GM23248 (cell line): Measurements from ENCODE around the gene GTPBP10. TPM values are rescaled to one million over a fixed set of nuclear protein-coding genes. Genes with fewer than 3 reads are reported as not detected.
A peak's percentile ranks its signal among the peaks of the same experiment; 100 is the strongest.

ENCODE experiments used
- DNase-seq: peaks from one replicate; pipeline ENCODE4 v3.0.0-alpha.2; 2015
- H2AFZ ChIP-seq: fragments of 200-600 bp; sonication (generic); 2 replicates; pipeline ENCODE4 v1.6.1; 2016; ENCODE audit warnings: antibody characterized with exemption
- H3F3A ChIP-seq: fragments of 200-600 bp; sonication (generic); 2 replicates; pipeline ENCODE4 v1.6.1; 2016; ENCODE audit warnings: mild to moderate bottlenecking, antibody characterized with exemption, mixed run types; ENCODE audit not compliant: insufficient read depth
- H3K27ac ChIP-seq: fragments of 200-600 bp; sonication (generic); 2 replicates; pipeline ENCODE4 v1.5.1; 2016; ENCODE audit warnings: mild to moderate bottlenecking
- H3K27me3 ChIP-seq: fragments of 200-600 bp; sonication (generic); replicated peaks from 2 replicates; pipeline ENCODE4 v1.6.1; 2016; ENCODE audit warnings: mild to moderate bottlenecking; ENCODE audit not compliant: insufficient read depth
- H3K36me3 ChIP-seq: fragments of 200-600 bp; sonication (generic); 2 replicates; pipeline ENCODE4 v1.6.1; 2016; ENCODE audit warnings: low read depth, mild to moderate bottlenecking
- H3K4me1 ChIP-seq: fragments of 200-600 bp; sonication (generic); 2 replicates; pipeline ENCODE4 v1.6.1; 2016; ENCODE audit warnings: mild to moderate bottlenecking; ENCODE audit not compliant: insufficient read depth
- H3K4me2 ChIP-seq: fragments of 200-600 bp; sonication (generic); one replicate; pipeline ENCODE4 v1.6.1; 2016; ENCODE audit warnings: mild to moderate bottlenecking; ENCODE audit not compliant: unreplicated experiment
- H3K4me3 ChIP-seq: fragments of 200-600 bp; sonication (generic); 2 replicates; pipeline ENCODE4 v1.5.1; 2016; ENCODE audit warnings: mild to moderate bottlenecking
- H3K79me2 ChIP-seq: fragments of 200-600 bp; sonication (generic); 2 replicates; pipeline ENCODE4 v1.6.1; 2016; ENCODE audit warnings: mild to moderate bottlenecking; ENCODE audit not compliant: insufficient read depth
- H3K9ac ChIP-seq: fragments of 200-600 bp; sonication (generic); 2 replicates; pipeline ENCODE4 v1.6.1; 2016; ENCODE audit warnings: mild to moderate bottlenecking
- H3K9me2 ChIP-seq: fragments of 200-600 bp; sonication (generic); 2 replicates; pipeline ENCODE4 v1.6.1; 2016; ENCODE audit warnings: mixed run types, mild to moderate bottlenecking, moderate library complexity; ENCODE audit not compliant: insufficient read depth
- H3K9me3 ChIP-seq: fragments of 200-600 bp; sonication (generic); one replicate; pipeline ENCODE4 v1.6.1; 2017; ENCODE audit warnings: low read depth
- H4K20me1 ChIP-seq: fragments of 200-600 bp; sonication (generic); 2 replicates; pipeline ENCODE4 v1.6.0; 2016; ENCODE audit not compliant: insufficient read depth
- EZH2 ChIP-seq: fragments of 200-600 bp; sonication (generic); IDR thresholded peaks from 2 replicates; pipeline ENCODE4 v1.6.1; 2018; ENCODE audit warnings: antibody characterized with exemption, mild to moderate bottlenecking; ENCODE audit not compliant: insufficient read depth, poor library complexity, severe bottlenecking
- EZH2phosphoT487 ChIP-seq: fragments of 200-600 bp; sonication (generic); IDR thresholded peaks from 2 replicates; pipeline ENCODE4 v1.6.1; 2018; ENCODE audit warnings: antibody characterized with exemption, moderate library complexity, mild to moderate bottlenecking, low read depth; ENCODE audit not compliant: insufficient read depth
- WGBS, 2 experiments: methylation state at CpG; one replicate each; pipeline ENCODE4 v1.1.6; 2015 to 2017; ENCODE audit warnings: low lambda C conversion rate in 2 of 2, low coverage in 1 of 2; ENCODE audit errors: missing lambda C conversion rate in 2 of 2; 5-methylcytosine and 5-hydroxymethylcytosine counted together
- in situ Hi-C: fragments of 300-500 bp; cut with MboI; formaldehyde crosslinking; loops from 2 replicates; pipeline ENCODE4 v1.15.0; 2020
- polyA plus RNA-seq: library from polyadenylated mRNA; unstranded; fragments of >200 nt; fragmentation: Nextera tagmentation; extraction: Ambion mirVana; gene quantifications from 2 replicates; pipeline ENCODE4 v1.2.1, GENCODE V29; 2016
- total RNA-seq: library from RNA; depleted of rRNA; stranded (reverse); fragments of >200 nt; shearing (Covaris generic); gene quantifications from 2 replicates; pipeline ENCODE4 v1.2.3, GENCODE V29; 2014; rRNA removed

Gene GTPBP10
- 15.0 and 24.5 TPM in 2 replicates for total RNA-seq
- 21.8 and 24.6 TPM in 2 replicates for polyA plus RNA-seq

- Histone ChIP-seq H3K4me3 (peak within 1 kb of the TSS; percentile 100), H3K27me3 (no peaks in the 10 kb centered on the region), H2AFZ (peak within 1 kb of the TSS; percentile 98), H3K4me2 (peak within 1 kb of the TSS; percentile 98), H3K79me2 (peaks cover 50% of the 10 kb centered on the region), H3K9me2 (no peaks in the 10 kb centered on the region), H3K9me3 (no peaks in the 10 kb centered on the region), H3K9ac (peak within 1 kb of the TSS; percentile 99), H4K20me1 (no peaks in the 10 kb centered on the region), H3K4me1 (peaks cover 12% of the 10 kb centered on the region; the same call in 1 of the 2 replicates), H3K27ac (peak within 1 kb of the TSS; percentile 79), H3K36me3 (no peaks in the 10 kb centered on the region), H3F3A (peaks cover 18% of the 10 kb centered on the region; the same call in 1 of the 2 replicates)
- in situ Hi-C loops = no loop called here
- DNase-seq = peak; percentile 98
- WGBS, 2 experiments = 1% methylated on average over 37 of the region's 37 CpGs
- no peak for TF ChIP-seq EZH2phosphoT487
- TF ChIP-seq EZH2 = no peak
Observed at GRCh38 chr7:90346336-90347125, at the start of gene GTPBP10. Gene GTPBP10, plus strand, starts transcription at chr7:90346716. Its CDS starts 26 bp downstream, at chr7:90346742.

- no peak overlapping the region for H3K4me3 ChIP-seq
- DNase-seq = peak; percentile 79
- no peaks in the 10 kb centered on the region for H3K79me2 ChIP-seq
- peaks cover 5% of the 10 kb centered on the region; the same call in 1 of the 2 replicates for H3F3A ChIP-seq
- in situ Hi-C loops = no loop called here
- no peaks in the 10 kb centered on the region for H3K9me2 ChIP-seq
- H3K27ac ChIP-seq = no peak overlapping the region
- no peaks in the 10 kb centered on the region for H4K20me1 ChIP-seq
- 36 to 40% methylated on average over 5 of the region's 5 CpGs for WGBS, 2 experiments
- no peak for TF ChIP-seq EZH2phosphoT487
- no peak for TF ChIP-seq EZH2
- no peak overlapping the region for H3K9ac ChIP-seq
- no peaks in the 10 kb centered on the region for H3K9me3 ChIP-seq
- no peak overlapping the region for H3K4me2 ChIP-seq
- H3K4me1 ChIP-seq = no peaks in the 10 kb centered on the region
- H3K27me3 ChIP-seq = no peaks in the 10 kb centered on the region
- H2AFZ ChIP-seq = no peak overlapping the region
- no peaks in the 10 kb centered on the region for H3K36me3 ChIP-seq
Observed at GRCh38 chr7:90298145-90299038, 48.1 kb upstream of the GTPBP10 start.

GRCh38 chr7:90303241-90303640, 43.3 kb upstream of the GTPBP10 start:
- H2AFZ ChIP-seq = no peak overlapping the region
- no peak overlapping the region for H3K4me3 ChIP-seq
- no peaks in the 10 kb centered on the region for H3F3A ChIP-seq
- no peak for TF ChIP-seq EZH2phosphoT487
- no peak for TF ChIP-seq EZH2
- H4K20me1 ChIP-seq = no peaks in the 10 kb centered on the region
- H3K4me1 ChIP-seq = peaks cover 9% of the 10 kb centered on the region
- no peak overlapping the region for H3K4me2 ChIP-seq
- no peaks in the 10 kb centered on the region for H3K27me3 ChIP-seq
- in situ Hi-C loops = no loop called here
- H3K9ac ChIP-seq = no peak overlapping the region
- no peaks in the 10 kb centered on the region for H3K9me2 ChIP-seq
- 96 to 100% methylated on average over 1 of the region's 1 CpG for WGBS, 2 experiments
- H3K79me2 ChIP-seq = no peaks in the 10 kb centered on the region
- no peak overlapping the region for H3K27ac ChIP-seq
- DNase-seq = no peak
- no peaks in the 10 kb centered on the region for H3K36me3 ChIP-seq
- H3K9me3 ChIP-seq = no peaks in the 10 kb centered on the region

- H3K36me3 ChIP-seq = no peaks in the 10 kb centered on the region
- no peaks in the 10 kb centered on the region for H3K27me3 ChIP-seq
- in situ Hi-C loops = no loop called here
- no peaks in the 10 kb centered on the region for H3K4me1 ChIP-seq
- no peaks in the 10 kb centered on the region for H3K9me3 ChIP-seq
- no peak overlapping the region for H3K27ac ChIP-seq
- H4K20me1 ChIP-seq = no peaks in the 10 kb centered on the region
- WGBS, 2 experiments = 81 to 88% methylated on average over 5 of the region's 5 CpGs
- no peak overlapping the region for H3K9ac ChIP-seq
- H2AFZ ChIP-seq = no peak overlapping the region
- H3K9me2 ChIP-seq = no peaks in the 10 kb centered on the region
- no peak for DNase-seq
- H3K4me2 ChIP-seq = no peak overlapping the region
- no peak overlapping the region for H3K4me3 ChIP-seq
- no peak for TF ChIP-seq EZH2
- no peak for TF ChIP-seq EZH2phosphoT487
- no peaks in the 10 kb centered on the region for H3K79me2 ChIP-seq
- no peaks in the 10 kb centered on the region for H3F3A ChIP-seq
Observed at GRCh38 chr7:90309872-90310271, 36.6 kb upstream of the GTPBP10 start.
